Adrenal gland (tissue), 5 donors: Measurements from ENCODE around the gene NUP210L.

Experiments
- CTCF ChIP-seq, 6 experiments: fragments of 450-650 bp in 4 of 6; fragments of 200-600 bp in 2 of 6; sonication (generic) in 1 of 6; IDR thresholded peaks; 1 replicate in 5 of 6; 2 replicates in 1 of 6; pipeline versions ENCODE4 v1.5.1 to v1.8.0; 2016 to 2021; ENCODE audit warnings: antibody characterized with exemption in 6 of 6, mild to moderate bottlenecking in 2 of 6, moderate library complexity in 1 of 6
- POLR2A ChIP-seq, 2 donors: fragments of 450-650 bp; IDR thresholded peaks; one replicate each; pipeline ENCODE4 v1.6.1; 2017; ENCODE audit warnings: antibody characterized with exemption in 2 of 2, mild to moderate bottlenecking in 2 of 2, moderate library complexity in 1 of 2
- donor health status: DM: no; HTN: no; CAD: no.

GRCh38 chr1:153991806-153992205, 163.1 kb downstream of the NUP210L start:
- TF ChIP-seq CTCF (IDR thresholded peaks at IDR 0.05) (no peak), POLR2A (IDR thresholded peaks at IDR 0.05) (no peak)
